Measurements from ENCODE around the gene BBS10.
"Not testable (repeated sequence)": the region's sequence is repeated elsewhere in the genome, so short reads cannot be mapped to it uniquely, and the experiment has no call there.

Gene BBS10

GRCh38 chr12:76348079-76348901 lies at the start of gene BBS10:
BBS10 (minus strand) TSS chr12:76348415; CDS start chr12:76348358, 57 bp downstream.
- FAIRE-seq (peak; percentile 95), DNase-seq (ENCODE audit: insufficient read length, low spot score) (peak; percentile 70)

GRCh38 chr12:76391461-76391860 lies 43.2 kb upstream of the BBS10 start:
- no peak for FAIRE-seq
- DNase-seq (ENCODE audit: insufficient read length, low spot score) = no peak

- no peak for FAIRE-seq
Measured at GRCh38 chr12:76387614-76388013, 39.4 kb upstream of the BBS10 start.

GRCh38 chr12:76384560-76384959 lies 36.3 kb upstream of the BBS10 start:
- DNase-seq (ENCODE audit: insufficient read length, low spot score) (no peak), FAIRE-seq (no peak)

More at GRCh38 chr12:76387614-76388013, 39.4 kb upstream of the BBS10 start:
- no peak for DNase-seq (ENCODE audit: insufficient read length, low spot score)

- no peak for DNase-seq (ENCODE audit: insufficient read length, low spot score)
- FAIRE-seq = no peak
Measured at GRCh38 chr12:76383988-76384387, 35.8 kb upstream of the BBS10 start.

GRCh38 chr12:76379261-76379660 lies 31.0 kb upstream of the BBS10 start:
- FAIRE-seq = no peak

GRCh38 chr12:76376876-76377275 lies 28.7 kb upstream of the BBS10 start:
- not testable (repeated sequence) for FAIRE-seq; DNase-seq (ENCODE audit: insufficient read length, low spot score)

More at GRCh38 chr12:76379261-76379660, 31.0 kb upstream of the BBS10 start:
- DNase-seq (ENCODE audit: insufficient read length, low spot score) = no peak

- FAIRE-seq = no peak
Measured at GRCh38 chr12:76375939-76376338, 27.7 kb upstream of the BBS10 start.

GRCh38 chr12:76375470-76375869 lies 27.3 kb upstream of the BBS10 start:
- no peak for FAIRE-seq
- DNase-seq (ENCODE audit: insufficient read length, low spot score) = no peak

More at GRCh38 chr12:76375939-76376338, 27.7 kb upstream of the BBS10 start:
- DNase-seq (ENCODE audit: insufficient read length, low spot score) = no peak

- FAIRE-seq (no peak), DNase-seq (ENCODE audit: insufficient read length, low spot score) (no peak)
Measured at GRCh38 chr12:76374386-76375020, 26.3 kb upstream of the BBS10 start.

GRCh38 chr12:76368230-76368629 lies 20.0 kb upstream of the BBS10 start:
- FAIRE-seq = no peak

GRCh38 chr12:76366163-76366562 lies 17.9 kb upstream of the BBS10 start:
- FAIRE-seq = no peak

More at GRCh38 chr12:76368230-76368629, 20.0 kb upstream of the BBS10 start:
- no peak for DNase-seq (ENCODE audit: insufficient read length, low spot score)

GRCh38 chr12:76364131-76364530 lies 15.9 kb upstream of the BBS10 start:
- not testable (repeated sequence) for DNase-seq (ENCODE audit: insufficient read length, low spot score); FAIRE-seq

More at GRCh38 chr12:76366163-76366562, 17.9 kb upstream of the BBS10 start:
- no peak for DNase-seq (ENCODE audit: insufficient read length, low spot score)

GRCh38 chr12:76360316-76360715 lies 12.1 kb upstream of the BBS10 start:
- FAIRE-seq (no peak), DNase-seq (ENCODE audit: insufficient read length, low spot score) (no peak)

GRCh38 chr12:76356071-76356470 lies 7.9 kb upstream of the BBS10 start:
- FAIRE-seq (no peak), DNase-seq (ENCODE audit: insufficient read length, low spot score) (no peak)

- DNase-seq (ENCODE audit: insufficient read length, low spot score) = peak; percentile 1
- peak; percentile 92 for FAIRE-seq
Measured at GRCh38 chr12:76346798-76347420, 1.3 kb downstream of the BBS10 start.

- DNase-seq (ENCODE audit: insufficient read length, low spot score) (no peak), FAIRE-seq (no peak)
Measured at GRCh38 chr12:76346236-76346635, 2.0 kb downstream of the BBS10 start.

GRCh38 chr12:76345569-76345968 lies 2.6 kb downstream of the BBS10 start:
- DNase-seq (ENCODE audit: insufficient read length, low spot score) = no peak
- FAIRE-seq = no peak

- no peak for FAIRE-seq
- DNase-seq (ENCODE audit: insufficient read length, low spot score) = no peak
Measured at GRCh38 chr12:76341436-76342030, 6.7 kb downstream of the BBS10 start.

GRCh38 chr12:76340680-76341435 lies 7.4 kb downstream of the BBS10 start:
- FAIRE-seq (no peak), DNase-seq (ENCODE audit: insufficient read length, low spot score) (no peak)

All from GM19239 (cell line).